Left ventricle myocardium inferior (tissue), 1 donor: ENCODE measurements around the gene TRAPPC1. TPM values are rescaled to one million over a fixed set of nuclear protein-coding genes. Genes with fewer than 3 reads are reported as not detected.
A peak's percentile ranks its signal among the peaks of the same experiment; 100 is the strongest.

Experiments used
- DNase-seq: peaks from one replicate; pipeline ENCODE4 v3.0.0-alpha.2; 2020
- H3K27ac ChIP-seq: fragments of 200-600 bp; replicated peaks from 2 replicates; pipeline ENCODE4 v1.8.0; 2021
- H3K27me3 ChIP-seq: fragments of 200-600 bp; 2 replicates; pipeline ENCODE4 v1.8.0; 2021; ENCODE audit warnings: low read depth
- H3K36me3 ChIP-seq: fragments of 200-600 bp; 2 replicates; pipeline ENCODE4 v1.8.0; 2021
- H3K4me1 ChIP-seq: fragments of 200-600 bp; 2 replicates; pipeline ENCODE4 v1.8.0; 2021
- H3K4me3 ChIP-seq: fragments of 200-600 bp; 2 replicates; pipeline ENCODE4 v1.8.0; 2021; ENCODE audit warnings: mild to moderate bottlenecking, moderate library complexity
- H3K9me3 ChIP-seq: fragments of 200-600 bp; replicated peaks from 2 replicates; pipeline ENCODE4 v1.8.0; 2021
- CTCF ChIP-seq: fragments of 200-600 bp; IDR thresholded peaks from 2 replicates; pipeline ENCODE4 v1.8.0; 2021; ENCODE audit warnings: antibody characterized with exemption, mild to moderate bottlenecking, borderline replicate concordance
- intact Hi-C: fragments of 100-400 bp; cut with micrococcal nuclease; formaldehyde crosslinking; loops from one replicate; pipeline ENCODE4 v1.11.0; 2022
- total RNA-seq: library from RNA; stranded (reverse); fragmentation: NEBNext Ultra II Directional; extraction: Animal tissue kit (Norgen Biotek cat#: 25700); gene quantifications from one replicate; pipeline ENCODE4 v1.2.1, GENCODE V29; 2021
- donor health status: DM: no; HTN: yes; CAD: no; lungs with severe emphysema.

TRAPPC1 gene
- total RNA-seq, 1 donor from 2014 or later, result 111 TPM

GRCh38 chr17:7940034-7940433 lies 8.3 kb upstream of the TRAPPC1 start:
- intact Hi-C loops, result no loop called here
- Histone ChIP-seq H3K9me3 (no peaks in the 10 kb centered on the region), H3K27ac (no peak overlapping the region), H3K4me3 (no peak overlapping the region), H3K27me3 (no peaks in the 10 kb centered on the region), H3K4me1 (no peaks in the 10 kb centered on the region), H3K36me3 (peaks cover 89% of the 10 kb centered on the region)
- no peak for TF ChIP-seq CTCF
- no peak for DNase-seq

GRCh38 chr17:7935859-7936258 lies 4.1 kb upstream of the TRAPPC1 start:
- Histone ChIP-seq H3K27ac (no peak overlapping the region), H3K4me1 (peaks cover 26% of the 10 kb centered on the region), H3K9me3 (no peaks in the 10 kb centered on the region), H3K27me3 (no peaks in the 10 kb centered on the region), H3K36me3 (peaks cover 61% of the 10 kb centered on the region), H3K4me3 (no peak overlapping the region)
- intact Hi-C loops, result no loop called here
- TF ChIP-seq CTCF, result no peak
- no peak for DNase-seq

GRCh38 chr17:7932949-7933348 lies 1.2 kb upstream of the TRAPPC1 start:
- intact Hi-C loops, result no loop called here

GRCh38 chr17:7932483-7932891 lies 741 bp upstream of the TRAPPC1 start:
- Histone ChIP-seq H3K27me3 (no peaks in the 10 kb centered on the region), H3K4me3 (peak overlapping the region; percentile 89), H3K36me3 (peaks cover 30% of the 10 kb centered on the region), H3K9me3 (no peaks in the 10 kb centered on the region), H3K4me1 (peaks cover 31% of the 10 kb centered on the region), H3K27ac (peak overlapping the region; percentile 85)
- TF ChIP-seq CTCF, result no peak
- no peak for DNase-seq
- intact Hi-C loops, result no loop called here

More at GRCh38 chr17:7932949-7933348, 1.2 kb upstream of the TRAPPC1 start:
- TF ChIP-seq CTCF, result no peak
- H3K36me3 ChIP-seq, result peaks cover 34% of the 10 kb centered on the region
- H3K27ac ChIP-seq, result peak overlapping the region; percentile 85
- H3K4me3 ChIP-seq, result peak overlapping the region; percentile 89
- H3K27me3 ChIP-seq, result no peaks in the 10 kb centered on the region
- H3K4me1 ChIP-seq, result peaks cover 31% of the 10 kb centered on the region
- DNase-seq, result no peak
- no peaks in the 10 kb centered on the region for H3K9me3 ChIP-seq

GRCh38 chr17:7930841-7931631 lies 710 bp downstream of the TRAPPC1 start:
- no peaks in the 10 kb centered on the region for H3K27me3 ChIP-seq
- peaks cover 31% of the 10 kb centered on the region for H3K4me1 ChIP-seq
- peak overlapping the region; percentile 89 for H3K4me3 ChIP-seq
- intact Hi-C loops, result no loop called here
- no peak for TF ChIP-seq CTCF
- peak overlapping the region; percentile 85 for H3K27ac ChIP-seq
- peaks cover 17% of the 10 kb centered on the region for H3K36me3 ChIP-seq
- no peaks in the 10 kb centered on the region for H3K9me3 ChIP-seq
- no peak for DNase-seq
